WTC11 (cell line): ENCODE data around the gene DMXL1. TPM values are rescaled to one million over a fixed set of nuclear protein-coding genes. Genes with fewer than 3 reads are reported as not detected.
A peak's percentile ranks its signal among the peaks of the same experiment; 100 is the strongest.

Experiments used
- ATAC-seq: fragments of 200-7000 bp; cut with Tn5 transposase; 2 replicates; pipeline ENCODE4 v1.10.0; 2021; ENCODE audit warnings: mild to moderate bottlenecking, moderate library complexity
- CTCF ChIA-PET: fragments of 300-600 bp; sonication (Branson Sonifier 250); formaldehyde crosslinking; loops from one replicate; lab custom pipeline; 2021; ENCODE audit warnings: antibody characterized with exemption; lab: Charles Lee
- POLR2A ChIA-PET: fragments of 350-600 bp; sonication (Branson Sonifier 250); formaldehyde crosslinking; loops from one replicate; lab custom pipeline; 2021; ENCODE audit warnings: antibody characterized with exemption; lab: Charles Lee
- DNase-seq: peaks from one replicate; pipeline ENCODE4 v3.0.0; 2021; ENCODE audit warnings: low spot score
- H3K27ac Mint-ChIP-seq: 2 replicates; pipeline ENCODE4 v1.8.0; 2021; ENCODE audit warnings: mixed read lengths
- H3K27me3 Mint-ChIP-seq: 2 replicates; pipeline ENCODE4 v1.8.0; 2021; ENCODE audit warnings: low read depth, mild to moderate bottlenecking, moderate library complexity, mixed read lengths
- H3K36me3 Mint-ChIP-seq: 2 replicates; pipeline ENCODE4 v1.8.0; 2021; ENCODE audit warnings: mixed read lengths
- H3K4me1 Mint-ChIP-seq: 2 replicates; pipeline ENCODE4 v1.8.0; 2022; ENCODE audit warnings: mixed read lengths
- H3K4me3 Mint-ChIP-seq: 2 replicates; pipeline ENCODE4 v1.8.0; 2021; ENCODE audit warnings: mild to moderate bottlenecking, moderate library complexity, mixed read lengths
- H3K9me3 Mint-ChIP-seq: 2 replicates; pipeline ENCODE4 v1.8.0; 2021; ENCODE audit warnings: mixed read lengths
- CBFB ChIP-seq: sonication (generic); formaldehyde crosslinking; IDR thresholded peaks from 2 replicates; pipeline ENCODE4 v1.8.1; 2022; ENCODE audit warnings: mild to moderate bottlenecking, low read depth, missing genetic modification reagents
- CREB1 ChIP-seq: sonication (generic); formaldehyde crosslinking; IDR thresholded peaks from 2 replicates; pipeline ENCODE4 v1.8.0; 2023; ENCODE audit warnings: mild to moderate bottlenecking, missing genetic modification reagents
- E2F1 ChIP-seq: sonication (generic); formaldehyde crosslinking; IDR thresholded peaks from 2 replicates; pipeline ENCODE4 v1.8.0; 2022; ENCODE audit warnings: mild to moderate bottlenecking, missing genetic modification reagents
- ESRRA ChIP-seq: sonication (generic); formaldehyde crosslinking; IDR thresholded peaks from 2 replicates; pipeline ENCODE4 v1.8.1; 2022; ENCODE audit warnings: mild to moderate bottlenecking, missing genetic modification reagents, borderline replicate concordance
- JAZF1 ChIP-seq: fragments of 250-450 bp; sonication (Bioruptor Pico); IDR thresholded peaks from 2 replicates; pipeline ENCODE4 v1.9.0; 2021; ENCODE audit warnings: moderate library complexity, mild to moderate bottlenecking, inconsistent platforms
- MAX ChIP-seq: sonication (generic); formaldehyde crosslinking; IDR thresholded peaks from 2 replicates; pipeline ENCODE4 v1.8.0; 2022; ENCODE audit warnings: mild to moderate bottlenecking, missing genetic modification reagents
- NFE2L1 ChIP-seq: sonication (generic); formaldehyde crosslinking; IDR thresholded peaks from 2 replicates; pipeline ENCODE4 v1.8.1; 2023; ENCODE audit warnings: missing genetic modification reagents
- NFYB ChIP-seq: sonication (generic); formaldehyde crosslinking; conservative IDR thresholded peaks from 2 replicates; pipeline ENCODE4 v1.8.0; 2022; ENCODE audit warnings: low read depth, missing genetic modification reagents
- PREB ChIP-seq: sonication (generic); formaldehyde crosslinking; IDR thresholded peaks from 2 replicates; pipeline ENCODE4 v1.8.1; 2022; ENCODE audit warnings: mild to moderate bottlenecking, missing genetic modification reagents, moderate library complexity, borderline replicate concordance
- SMAD4 ChIP-seq: sonication (generic); formaldehyde crosslinking; IDR thresholded peaks from 2 replicates; pipeline ENCODE4 v1.8.0; 2022; ENCODE audit warnings: mild to moderate bottlenecking, missing genetic modification reagents
- ZNF219 ChIP-seq: sonication (generic); formaldehyde crosslinking; IDR thresholded peaks from 2 replicates; pipeline ENCODE4 v1.8.0; 2023; ENCODE audit warnings: missing genetic modification reagents, mild to moderate bottlenecking, borderline replicate concordance
- ZNF263 ChIP-seq: sonication (generic); formaldehyde crosslinking; IDR thresholded peaks from 2 replicates; pipeline ENCODE4 v1.8.1; 2022; ENCODE audit warnings: low read depth, mild to moderate bottlenecking, moderate library complexity, missing genetic modification reagents
- ZNF425 ChIP-seq: fragments of 250-450 bp; sonication (Bioruptor Pico); conservative IDR thresholded peaks from 2 replicates; pipeline ENCODE4 v1.9.0; 2021; ENCODE audit warnings: mild to moderate bottlenecking
- ZSCAN18 ChIP-seq: fragments of 250-450 bp; sonication (Bioruptor Pico); IDR thresholded peaks from 2 replicates; pipeline ENCODE4 v2.1.2; 2022; ENCODE audit warnings: mild to moderate bottlenecking, moderate library complexity
- total RNA-seq: library from RNA; stranded (reverse); gene quantifications from 3 replicates; pipeline ENCODE4 v1.2.3, GENCODE V29; 2021
- TF ChIP-seq, protein P1 (sequence below): sonication (generic); formaldehyde crosslinking; IDR thresholded peaks from 2 replicates; pipeline ENCODE4 v1.8.0; 2023; ENCODE audit warnings: mild to moderate bottlenecking, missing genetic modification reagents
- TF ChIP-seq, protein P2 (sequence below): fragments of 250-450 bp; sonication (Bioruptor Pico); IDR thresholded peaks from 2 replicates; pipeline ENCODE4 v1.9.0; 2021; ENCODE audit warnings: moderate library complexity, mild to moderate bottlenecking, inconsistent platforms, borderline replicate concordance

The DMXL1 gene
- total RNA-seq, 1 experiment from 2014 or later: 43.7 TPM

DNA sequence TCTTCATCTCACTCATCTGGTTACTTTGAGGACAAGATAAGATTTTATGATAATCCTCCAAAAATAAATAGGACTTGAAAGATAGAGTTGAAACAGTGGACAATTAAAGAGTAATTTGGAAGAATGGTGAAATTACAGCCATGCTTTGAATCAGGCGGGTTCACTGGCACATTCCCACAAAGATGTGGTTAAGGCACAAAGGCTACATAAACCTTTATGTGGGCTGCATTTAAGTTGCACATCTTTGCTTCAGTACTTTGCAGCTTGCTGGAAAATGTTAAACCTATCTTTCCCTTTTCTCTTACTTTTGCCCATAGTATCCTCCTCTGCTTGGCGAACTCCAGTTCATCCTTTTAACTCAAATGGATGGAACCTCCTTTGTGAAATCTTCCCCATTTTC lies 192.8 kb downstream of the DMXL1 start (continued):
- TF ChIP-seq E2F1 (CRISPR knock-in tag) (no peak), ZNF425 (CRISPR knock-in tag) (no peak), PREB (no peak), SMAD4 (CRISPR knock-in tag) (no peak), NFYB (CRISPR knock-in tag) (no peak), ZNF263 (no peak), MAX (CRISPR knock-in tag) (no peak), NFE2L1 (CRISPR knock-in tag) (no peak), ZNF219 (CRISPR knock-in tag) (no peak), ZSCAN18 (CRISPR knock-in tag) (no peak), CREB1 (CRISPR knock-in tag) (no peak)
- TF ChIP-seq, protein P1, sequence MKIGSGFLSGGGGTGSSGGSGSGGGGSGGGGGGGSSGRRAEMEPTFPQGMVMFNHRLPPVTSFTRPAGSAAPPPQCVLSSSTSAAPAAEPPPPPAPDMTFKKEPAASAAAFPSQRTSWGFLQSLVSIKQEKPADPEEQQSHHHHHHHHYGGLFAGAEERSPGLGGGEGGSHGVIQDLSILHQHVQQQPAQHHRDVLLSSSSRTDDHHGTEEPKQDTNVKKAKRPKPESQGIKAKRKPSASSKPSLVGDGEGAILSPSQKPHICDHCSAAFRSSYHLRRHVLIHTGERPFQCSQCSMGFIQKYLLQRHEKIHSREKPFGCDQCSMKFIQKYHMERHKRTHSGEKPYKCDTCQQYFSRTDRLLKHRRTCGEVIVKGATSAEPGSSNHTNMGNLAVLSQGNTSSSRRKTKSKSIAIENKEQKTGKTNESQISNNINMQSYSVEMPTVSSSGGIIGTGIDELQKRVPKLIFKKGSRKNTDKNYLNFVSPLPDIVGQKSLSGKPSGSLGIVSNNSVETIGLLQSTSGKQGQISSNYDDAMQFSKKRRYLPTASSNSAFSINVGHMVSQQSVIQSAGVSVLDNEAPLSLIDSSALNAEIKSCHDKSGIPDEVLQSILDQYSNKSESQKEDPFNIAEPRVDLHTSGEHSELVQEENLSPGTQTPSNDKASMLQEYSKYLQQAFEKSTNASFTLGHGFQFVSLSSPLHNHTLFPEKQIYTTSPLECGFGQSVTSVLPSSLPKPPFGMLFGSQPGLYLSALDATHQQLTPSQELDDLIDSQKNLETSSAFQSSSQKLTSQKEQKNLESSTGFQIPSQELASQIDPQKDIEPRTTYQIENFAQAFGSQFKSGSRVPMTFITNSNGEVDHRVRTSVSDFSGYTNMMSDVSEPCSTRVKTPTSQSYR (CRISPR knock-in tag): no peak

DNA sequence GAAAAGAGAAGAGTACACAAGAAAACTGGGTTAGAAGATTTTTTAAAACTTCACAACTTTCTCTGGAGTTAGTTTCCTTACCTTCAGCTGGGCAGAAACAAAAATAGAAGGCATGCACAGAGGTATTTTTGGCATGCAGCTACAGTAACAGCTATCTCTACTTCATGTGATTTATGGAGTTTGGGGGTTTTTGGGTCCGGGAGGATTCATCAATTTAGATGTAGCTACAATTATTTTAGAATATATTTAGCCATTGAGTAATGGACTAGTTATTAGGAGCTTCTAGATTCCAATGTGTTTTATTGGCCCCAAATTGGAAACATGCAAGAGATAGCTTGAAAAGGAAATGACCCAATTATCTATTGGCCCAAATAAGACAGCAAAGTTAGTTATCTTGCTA lies 193.3 kb downstream of the DMXL1 start:
- H3K36me3 Mint-ChIP-seq: no peaks in the 10 kb centered on the region
- CTCF ChIA-PET: interaction anchor here (0.8 kb wide), 1 partner anchor 276 kb away, joined by 4 read pairs; the partner anchor contains the start of gene DTWD2
- H3K27ac Mint-ChIP-seq: no peak overlapping the region
- ATAC-seq: no peak
- peaks cover 14% of the 10 kb centered on the region for H3K27me3 Mint-ChIP-seq
- TF ChIP-seq ESRRA (no peak), CBFB (CRISPR knock-in tag) (no peak), SMAD4 (CRISPR knock-in tag) (no peak)
- TF ChIP-seq, all 79 proteins: peak for 0
- POLR2A ChIA-PET: no interaction called here
- H3K4me1 Mint-ChIP-seq: peaks cover 7% of the 10 kb centered on the region
- H3K9me3 Mint-ChIP-seq: peaks cover under 1% of the 10 kb centered on the region; the same call in 1 of the 2 replicates
- H3K4me3 Mint-ChIP-seq: no peak overlapping the region
- DNase-seq: no peak

- ChIA-PET POLR2A (interaction anchor here (0.7 to 1.6 kb wide), 7 partner anchors 22 to 280 kb away, joined by 3 to 7 read pairs (median 4); partner anchors contain the start of genes DMXL1, DTWD2 and TNFAIP8), CTCF (interaction anchor here (0.6 to 2.5 kb wide), 13 partner anchors 12 to 614 kb away, joined by 3 to 26 read pairs (median 4); partner anchors contain the start of genes DTWD2 and TNFAIP8)
Observed at GRCh38 chr5:119267958-119268386, 197.1 kb downstream of the DMXL1 start.

More at GRCh38 chr5:119267958-119268386, 197.1 kb downstream of the DMXL1 start:
- Mint-ChIP-seq H3K9me3 (no peaks in the 10 kb centered on the region), H3K27me3 (peaks cover 23% of the 10 kb centered on the region), H3K4me1 (peaks cover 28% of the 10 kb centered on the region), H3K4me3 (peak overlapping the region; percentile 96), H3K36me3 (no peaks in the 10 kb centered on the region), H3K27ac (peak overlapping the region; percentile 86)
- DNase-seq (peak; percentile 90), ATAC-seq (peak; percentile 74)
- TF ChIP-seq ZSCAN18 (CRISPR knock-in tag) (peak; percentile 86; the same call in 1 of the 2 replicates), JAZF1 (CRISPR knock-in tag) (no peak)
- TF ChIP-seq, protein P2, sequence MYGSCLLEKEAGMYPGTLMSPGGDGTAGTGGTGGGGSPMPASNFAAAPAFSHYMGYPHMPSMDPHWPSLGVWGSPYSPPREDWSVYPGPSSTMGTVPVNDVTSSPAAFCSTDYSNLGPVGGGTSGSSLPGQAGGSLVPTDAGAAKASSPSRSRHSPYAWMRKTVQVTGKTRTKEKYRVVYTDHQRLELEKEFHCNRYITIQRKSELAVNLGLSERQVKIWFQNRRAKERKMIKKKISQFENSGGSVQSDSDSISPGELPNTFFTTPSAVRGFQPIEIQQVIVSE (CRISPR knock-in tag): no peak
